GM20000 (cell line): ENCODE measurements around the gene ABCG8.

ENCODE experiments used
- DNase-seq: peaks from one replicate; pipeline ENCODE4 v3.0.0; 2012; ENCODE audit warnings: low spot score
- TF ChIP-seq, protein P1 (sequence below): IDR thresholded peaks from 2 replicates; pipeline ENCODE4 v1.5.1; 2012; ENCODE audit warnings: mild to moderate bottlenecking, control low read depth; ENCODE audit errors: extremely low read depth, missing control alignments

The ABCG8 gene

DNA sequence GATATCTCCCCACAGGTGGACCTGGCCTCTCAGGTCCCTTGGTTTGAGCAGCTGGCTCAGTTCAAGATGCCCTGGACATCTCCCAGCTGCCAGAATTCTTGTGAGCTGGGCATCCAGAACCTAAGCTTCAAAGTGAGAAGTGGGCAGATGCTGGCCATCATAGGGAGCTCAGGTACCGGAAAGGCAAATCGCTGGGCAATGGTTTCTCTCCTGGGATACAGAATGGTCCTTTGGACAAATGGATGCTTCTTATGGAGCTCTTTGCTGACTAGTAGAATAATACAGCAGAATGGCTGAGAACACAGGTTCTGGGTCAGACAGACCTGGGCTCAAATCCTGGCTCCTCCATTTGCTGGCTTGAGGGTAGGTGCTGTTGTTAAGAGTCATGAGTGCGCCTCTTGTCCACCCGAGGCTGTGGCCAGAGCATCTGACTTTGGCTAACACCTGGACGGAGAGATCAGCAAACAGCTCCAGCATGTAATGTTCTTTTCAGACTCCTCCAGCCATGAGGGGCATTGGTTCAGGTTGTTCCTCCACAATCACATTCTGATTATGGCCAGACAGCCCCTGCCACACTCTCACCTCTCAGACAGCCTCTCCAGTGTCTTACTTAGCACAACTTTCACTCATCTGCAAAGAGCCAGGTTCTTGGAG lies 7.5 kb downstream of the ABCG8 start:
- TF ChIP-seq, protein P1, sequence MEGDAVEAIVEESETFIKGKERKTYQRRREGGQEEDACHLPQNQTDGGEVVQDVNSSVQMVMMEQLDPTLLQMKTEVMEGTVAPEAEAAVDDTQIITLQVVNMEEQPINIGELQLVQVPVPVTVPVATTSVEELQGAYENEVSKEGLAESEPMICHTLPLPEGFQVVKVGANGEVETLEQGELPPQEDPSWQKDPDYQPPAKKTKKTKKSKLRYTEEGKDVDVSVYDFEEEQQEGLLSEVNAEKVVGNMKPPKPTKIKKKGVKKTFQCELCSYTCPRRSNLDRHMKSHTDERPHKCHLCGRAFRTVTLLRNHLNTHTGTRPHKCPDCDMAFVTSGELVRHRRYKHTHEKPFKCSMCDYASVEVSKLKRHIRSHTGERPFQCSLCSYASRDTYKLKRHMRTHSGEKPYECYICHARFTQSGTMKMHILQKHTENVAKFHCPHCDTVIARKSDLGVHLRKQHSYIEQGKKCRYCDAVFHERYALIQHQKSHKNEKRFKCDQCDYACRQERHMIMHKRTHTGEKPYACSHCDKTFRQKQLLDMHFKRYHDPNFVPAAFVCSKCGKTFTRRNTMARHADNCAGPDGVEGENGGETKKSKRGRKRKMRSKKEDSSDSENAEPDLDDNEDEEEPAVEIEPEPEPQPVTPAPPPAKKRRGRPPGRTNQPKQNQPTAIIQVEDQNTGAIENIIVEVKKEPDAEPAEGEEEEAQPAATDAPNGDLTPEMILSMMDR = no peak

DNA sequence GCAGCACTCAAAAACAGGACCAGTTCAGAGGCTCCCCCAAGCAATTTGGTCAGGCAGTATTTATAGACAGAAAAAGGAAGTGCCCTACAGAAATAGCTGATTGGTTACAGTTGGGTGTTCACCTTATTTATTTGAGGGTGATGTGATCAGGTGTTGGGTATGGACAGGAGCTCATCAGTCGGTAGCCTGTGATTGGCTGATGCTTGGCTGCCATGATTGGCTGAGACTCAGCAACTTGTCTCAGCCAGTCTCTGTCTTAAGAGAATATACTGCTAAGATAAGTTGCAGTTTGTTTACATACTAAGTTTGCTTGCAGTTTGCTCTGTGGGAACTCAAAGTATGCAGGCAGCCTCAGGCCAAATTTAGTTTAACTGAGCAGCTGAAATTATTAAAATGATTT lies 9.4 kb downstream of the ABCG8 start:
- peak; percentile 8 for DNase-seq
- TF ChIP-seq, protein P1 = no peak

More for the DNA sequence above, 7.5 kb downstream of the ABCG8 start:
- DNase-seq = peak; percentile 4

DNA sequence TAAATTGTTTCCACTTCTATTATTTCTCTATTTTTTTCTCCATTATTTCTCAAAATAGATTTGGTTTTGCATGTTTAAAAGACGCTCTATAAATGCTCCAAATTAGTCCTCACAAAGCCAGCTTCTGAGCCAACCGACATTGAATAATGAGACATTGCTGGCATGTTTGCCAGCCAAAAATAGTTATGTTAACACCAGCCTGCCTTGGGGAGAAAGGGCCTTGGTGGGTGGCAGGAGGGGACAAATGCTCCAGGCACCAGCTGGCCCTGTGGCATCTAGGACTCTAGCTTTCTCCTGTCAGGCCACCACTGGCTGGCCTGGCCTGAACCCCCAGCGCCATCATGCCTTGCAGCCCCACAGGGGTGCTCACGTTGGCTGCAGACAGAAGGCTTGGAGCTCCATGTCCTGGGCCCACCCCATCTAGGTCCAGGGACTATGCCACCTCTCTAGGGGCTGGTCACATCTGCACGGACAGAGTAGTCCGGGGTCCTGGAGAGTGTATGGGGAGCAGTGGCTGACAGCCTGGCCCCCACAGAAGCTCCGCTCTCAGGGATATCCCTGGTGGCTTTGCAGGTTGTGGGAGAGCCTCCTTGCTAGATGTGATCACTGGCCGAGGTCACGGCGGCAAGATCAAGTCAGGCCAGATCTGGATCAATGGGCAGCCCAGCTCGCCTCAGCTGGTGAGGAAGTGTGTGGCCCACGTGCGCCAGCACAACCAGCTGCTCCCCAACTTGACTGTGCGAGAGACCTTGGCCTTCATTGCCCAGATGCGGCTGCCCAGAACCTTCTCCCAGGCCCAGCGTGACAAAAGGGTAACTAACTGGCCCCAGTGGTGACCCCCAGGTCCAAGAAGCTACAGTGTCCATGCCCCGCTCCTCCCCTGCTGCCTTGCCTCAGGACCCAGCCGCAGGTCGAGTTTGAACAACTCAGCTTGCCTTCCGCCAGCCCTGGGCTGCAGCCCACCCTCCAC lies 12.5 kb downstream of the ABCG8 start:
- TF ChIP-seq, protein P1 = no peak
- DNase-seq = no peak

DNA sequence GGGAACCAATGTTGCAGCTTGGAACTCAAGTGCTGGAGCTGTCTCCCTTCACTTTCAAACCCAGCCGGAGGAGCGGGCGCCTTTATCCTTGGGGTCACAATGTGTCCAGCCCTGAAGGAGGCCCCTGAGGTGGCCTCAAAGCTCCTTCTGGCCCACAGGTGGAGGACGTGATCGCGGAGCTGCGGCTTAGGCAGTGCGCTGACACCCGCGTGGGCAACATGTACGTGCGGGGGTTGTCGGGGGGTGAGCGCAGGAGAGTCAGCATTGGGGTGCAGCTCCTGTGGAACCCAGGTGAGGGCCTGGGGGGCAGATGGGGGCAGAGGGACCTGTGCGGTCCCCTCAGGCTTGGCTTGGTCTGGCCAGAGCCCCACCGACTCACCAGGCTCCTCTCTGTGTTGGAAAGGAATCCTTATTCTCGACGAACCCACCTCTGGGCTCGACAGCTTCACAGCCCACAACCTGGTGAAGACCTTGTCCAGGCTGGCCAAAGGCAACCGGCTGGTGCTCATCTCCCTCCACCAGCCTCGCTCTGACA lies 13.5 kb downstream of the ABCG8 start:
- TF ChIP-seq, protein P1 = no peak
- DNase-seq = no peak

DNA sequence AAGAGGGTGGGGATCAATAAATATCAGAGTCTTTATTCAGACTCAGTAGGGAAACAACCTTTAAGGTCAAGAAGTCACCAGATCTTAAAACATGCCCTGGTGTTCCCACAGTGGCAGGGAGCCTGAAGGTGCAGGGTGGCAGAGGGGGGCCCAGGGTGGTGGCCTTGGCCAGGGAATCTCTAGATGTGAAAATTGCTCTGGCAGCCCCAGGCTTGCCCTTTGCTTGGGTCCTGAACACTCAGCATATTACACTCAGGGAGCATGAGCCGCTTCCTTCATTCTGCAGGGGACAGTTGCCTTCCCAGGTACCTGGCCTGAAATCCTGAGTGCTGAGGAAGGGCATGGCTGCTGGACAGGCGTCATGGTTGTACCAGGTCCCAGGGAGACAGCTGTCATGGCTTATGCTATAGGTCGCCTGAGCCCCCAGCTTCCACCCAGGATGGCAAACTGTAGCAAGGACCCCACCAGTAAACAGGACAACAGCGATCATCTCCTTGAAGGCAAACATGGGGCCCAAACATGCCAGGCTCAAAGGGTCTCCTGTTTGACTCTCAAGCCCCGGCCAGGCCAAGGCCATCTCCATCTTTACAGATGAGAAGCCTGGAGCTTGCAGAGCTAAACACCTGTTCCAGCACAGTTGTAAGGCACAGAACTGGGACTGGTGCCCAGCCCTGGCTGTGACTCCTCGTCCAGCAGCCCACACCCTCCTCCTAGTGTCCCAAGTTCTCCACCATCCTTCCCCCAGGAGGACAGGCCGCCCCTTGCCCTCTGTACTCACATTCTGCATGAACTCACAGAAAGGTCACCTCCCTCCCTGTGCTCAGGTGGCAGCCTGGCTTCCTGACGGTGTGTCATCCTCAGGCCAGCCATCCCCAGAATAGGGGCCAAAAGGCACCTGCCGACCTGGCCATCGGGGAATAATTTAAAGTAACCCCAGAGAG lies 14.6 kb downstream of the ABCG8 start:
- DNase-seq = no peak
- TF ChIP-seq, protein P1 = no peak

DNA sequence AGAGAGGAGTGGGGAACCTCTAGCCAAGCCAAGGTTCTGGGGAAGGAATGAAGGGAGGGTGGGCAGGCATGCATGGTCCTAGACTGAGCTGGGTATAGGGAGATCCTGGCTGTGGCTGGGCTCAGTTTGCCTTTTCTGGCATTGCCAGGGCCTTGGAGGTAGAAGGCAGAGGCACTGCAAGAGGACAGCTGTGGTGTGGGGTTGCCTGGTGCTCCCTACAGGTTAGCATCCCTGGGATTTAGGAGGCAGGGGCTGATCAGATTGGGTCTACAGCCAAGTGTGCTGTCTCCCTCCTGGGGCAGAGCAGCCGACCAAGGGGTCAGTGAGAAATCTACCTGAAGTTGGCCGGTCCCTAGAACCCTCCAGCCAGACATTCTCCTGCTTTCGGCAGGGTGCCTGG lies 15.9 kb downstream of the ABCG8 start:
- TF ChIP-seq, protein P1 = no peak
- no peak for DNase-seq
